GM20431 (cell line): ENCODE data around the gene MPV17.
"Not testable (repeated sequence)": the region's sequence is repeated elsewhere in the genome, so short reads cannot be mapped to it uniquely, and the experiment has no call there.

Source experiments
- in situ Hi-C: fragments of 300-500 bp; cut with MseI, MboI; formaldehyde crosslinking; loops from one replicate; pipeline ENCODE4 v1.15.0; 2020; ENCODE audit warnings: low sequenced_read_pairs; ENCODE audit not compliant: unreplicated experiment

MPV17 gene

GRCh38 chr2:27322766-27323595 is at the start of gene MPV17:
Gene MPV17, minus strand, starts transcription at chr2:27323097. Its CDS starts 580 bp downstream, at chr2:27322517.
- in situ Hi-C loops = no loop called here

GRCh38 chr2:27370816-27371620 is 48.1 kb upstream of the MPV17 start:
- in situ Hi-C loops = no loop called here

GRCh38 chr2:27370026-27370815 is 47.3 kb upstream of the MPV17 start, which contains the start of the genes EIF2B4 and SNX17:
Gene EIF2B4, minus strand, starts transcription at chr2:27370338. Its CDS starts 24 bp downstream, at chr2:27370314.
Gene SNX17, plus strand, starts transcription at chr2:27370616. Its CDS starts 128 bp downstream, at chr2:27370744.
- in situ Hi-C loops = no loop called here

- in situ Hi-C loops = no loop called here
Observed at GRCh38 chr2:27369471-27370025, 46.7 kb upstream of the MPV17 start.

- in situ Hi-C loops = no loop called here
Observed at GRCh38 chr2:27363933-27364332, 41.0 kb upstream of the MPV17 start.

- in situ Hi-C loops = no loop called here
Observed at GRCh38 chr2:27362678-27363420, 40.0 kb upstream of the MPV17 start.

GRCh38 chr2:27356382-27357181 is 33.7 kb upstream of the MPV17 start, which contains the start of gene GTF3C2:
Gene GTF3C2, minus strand, starts transcription at chr2:27356764. Its CDS starts 13,210 bp downstream, at chr2:27343554.
- in situ Hi-C loops = no loop called here

GRCh38 chr2:27356056-27356381 is 33.1 kb upstream of the MPV17 start:
- in situ Hi-C loops = no loop called here

GRCh38 chr2:27354597-27354927 is 31.7 kb upstream of the MPV17 start:
- in situ Hi-C loops = no loop called here

GRCh38 chr2:27353762-27354596 is 31.1 kb upstream of the MPV17 start:
- in situ Hi-C loops = no loop called here

- in situ Hi-C loops = not testable (repeated sequence)
Observed at GRCh38 chr2:27353386-27353761, 30.5 kb upstream of the MPV17 start.

- in situ Hi-C loops = no loop called here
Observed at GRCh38 chr2:27351802-27352598, 29.1 kb upstream of the MPV17 start.

- in situ Hi-C loops = no loop called here
Observed at GRCh38 chr2:27350106-27350693, 27.3 kb upstream of the MPV17 start.

- in situ Hi-C loops = no loop called here
Observed at GRCh38 chr2:27347641-27348040, 24.7 kb upstream of the MPV17 start.

GRCh38 chr2:27336173-27336572 is 13.3 kb upstream of the MPV17 start:
- in situ Hi-C loops = no loop called here

GRCh38 chr2:27335311-27335710 is 12.4 kb upstream of the MPV17 start:
- in situ Hi-C loops = no loop called here

GRCh38 chr2:27324720-27325119 is 1.8 kb upstream of the MPV17 start:
- in situ Hi-C loops = no loop called here
